ENCODE results near the gene SOWAHA.

Gene SOWAHA

DNA sequence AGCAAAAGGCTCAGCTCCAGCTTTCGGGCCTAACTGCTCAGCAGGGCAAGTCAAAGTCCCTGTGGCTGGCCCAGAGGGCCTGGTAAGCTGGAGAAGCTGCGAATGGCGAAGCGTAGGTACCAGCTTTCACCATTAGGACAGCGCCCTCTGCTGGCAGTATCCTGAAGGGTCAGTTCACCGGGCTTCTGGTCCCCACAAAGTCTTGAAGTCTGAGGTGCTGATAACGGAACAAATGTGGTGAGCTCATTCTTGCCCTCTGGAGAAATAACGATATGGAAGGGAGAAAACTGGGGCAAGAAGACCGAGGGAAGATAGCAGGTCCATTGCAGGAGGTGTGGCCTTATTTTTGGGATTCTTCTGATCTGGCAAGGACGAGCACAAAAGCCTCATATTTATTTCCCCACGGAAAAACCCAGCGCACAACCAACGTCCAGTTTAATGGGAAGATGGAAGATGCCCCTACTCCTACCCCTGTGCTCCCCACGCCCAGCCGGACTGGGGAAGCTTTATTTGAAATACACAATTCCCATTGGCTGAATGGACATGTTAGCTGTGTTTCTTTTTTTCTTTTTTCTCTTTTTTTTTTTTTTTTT, 7.2 kb downstream of the SOWAHA start:
- Mint-ChIP-seq H3K27ac (no peak overlapping the region), H3K9me3 (no peaks in the 10 kb centered on the region), H3K27me3 (peaks cover 75% of the 10 kb centered on the region), H3K36me3 (no peaks in the 10 kb centered on the region), H3K4me3 (peak overlapping the region; percentile 40), H3K4me1 (peaks cover 17% of the 10 kb centered on the region)
- peak; percentile 93 for DNase-seq
- CTCF ChIA-PET, result interaction anchor here (0.6 to 6.2 kb wide), 40 partner anchors 8 to 452 kb away, joined by 3 to 47 read pairs (median 4); partner anchors contain the start of genes CCNI2 and KIF3A

DNA sequence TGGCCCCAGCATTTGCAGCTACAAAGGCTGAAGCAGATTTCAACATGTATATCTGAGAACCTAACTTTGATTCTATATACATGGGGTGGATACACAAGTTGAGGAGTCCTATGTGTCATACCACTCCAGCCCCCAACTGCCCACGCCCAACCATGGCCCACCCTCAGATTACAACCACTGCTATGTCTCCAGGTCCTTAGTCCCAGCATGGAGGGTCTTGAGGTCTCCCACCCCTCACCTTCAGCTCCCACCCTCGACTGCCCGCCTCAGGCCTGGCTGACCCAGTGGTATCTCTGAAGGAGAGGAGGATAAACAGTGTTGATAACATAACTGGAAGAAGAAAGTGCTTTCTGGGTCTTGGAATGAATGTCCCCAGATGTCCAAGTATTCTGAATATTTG, 8.2 kb downstream of the SOWAHA start:
- DNase-seq, result no peak
- Mint-ChIP-seq H3K27me3 (peaks cover 80% of the 10 kb centered on the region), H3K4me3 (no peak overlapping the region), H3K9me3 (no peaks in the 10 kb centered on the region), H3K36me3 (no peaks in the 10 kb centered on the region), H3K4me1 (peaks cover 17% of the 10 kb centered on the region), H3K27ac (no peak overlapping the region)
- CTCF ChIA-PET, result interaction anchor here (0.7 to 6.2 kb wide), 14 partner anchors 7 to 437 kb away, joined by 3 to 47 read pairs (median 7); no protein-coding TSS in a partner anchor

DNA sequence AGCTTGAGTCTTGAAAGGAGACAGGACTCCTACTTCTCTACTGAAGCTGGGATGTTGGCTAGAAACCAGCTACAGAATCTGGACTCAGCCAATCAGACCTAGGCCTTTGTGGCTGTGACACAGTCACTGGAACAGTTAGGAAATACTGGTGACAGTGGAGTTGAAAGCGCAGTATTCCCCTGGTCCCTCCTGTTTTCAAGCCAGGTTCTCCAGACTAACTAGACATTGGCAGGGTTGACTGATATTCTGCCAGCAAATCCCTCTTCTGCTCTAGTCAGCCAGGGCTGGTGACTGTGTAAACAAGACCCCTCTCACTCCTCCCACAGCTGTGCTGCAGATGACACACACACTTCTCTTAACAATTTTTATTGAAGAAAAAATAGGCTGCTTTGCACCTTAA, 8.7 kb downstream of the SOWAHA start:
- H3K27ac Mint-ChIP-seq, result peak overlapping the region; percentile 15
- CTCF ChIA-PET, result interaction anchor here (0.7 to 6.2 kb wide), 10 partner anchors 8 to 438 kb away, joined by 3 to 47 read pairs (median 6); no protein-coding TSS in a partner anchor
- peaks cover 17% of the 10 kb centered on the region for H3K4me1 Mint-ChIP-seq
- no peaks in the 10 kb centered on the region for H3K36me3 Mint-ChIP-seq
- no peak for DNase-seq
- H3K4me3 Mint-ChIP-seq, result no peak overlapping the region
- H3K27me3 Mint-ChIP-seq, result peaks cover 85% of the 10 kb centered on the region
- H3K9me3 Mint-ChIP-seq, result no peaks in the 10 kb centered on the region

DNA sequence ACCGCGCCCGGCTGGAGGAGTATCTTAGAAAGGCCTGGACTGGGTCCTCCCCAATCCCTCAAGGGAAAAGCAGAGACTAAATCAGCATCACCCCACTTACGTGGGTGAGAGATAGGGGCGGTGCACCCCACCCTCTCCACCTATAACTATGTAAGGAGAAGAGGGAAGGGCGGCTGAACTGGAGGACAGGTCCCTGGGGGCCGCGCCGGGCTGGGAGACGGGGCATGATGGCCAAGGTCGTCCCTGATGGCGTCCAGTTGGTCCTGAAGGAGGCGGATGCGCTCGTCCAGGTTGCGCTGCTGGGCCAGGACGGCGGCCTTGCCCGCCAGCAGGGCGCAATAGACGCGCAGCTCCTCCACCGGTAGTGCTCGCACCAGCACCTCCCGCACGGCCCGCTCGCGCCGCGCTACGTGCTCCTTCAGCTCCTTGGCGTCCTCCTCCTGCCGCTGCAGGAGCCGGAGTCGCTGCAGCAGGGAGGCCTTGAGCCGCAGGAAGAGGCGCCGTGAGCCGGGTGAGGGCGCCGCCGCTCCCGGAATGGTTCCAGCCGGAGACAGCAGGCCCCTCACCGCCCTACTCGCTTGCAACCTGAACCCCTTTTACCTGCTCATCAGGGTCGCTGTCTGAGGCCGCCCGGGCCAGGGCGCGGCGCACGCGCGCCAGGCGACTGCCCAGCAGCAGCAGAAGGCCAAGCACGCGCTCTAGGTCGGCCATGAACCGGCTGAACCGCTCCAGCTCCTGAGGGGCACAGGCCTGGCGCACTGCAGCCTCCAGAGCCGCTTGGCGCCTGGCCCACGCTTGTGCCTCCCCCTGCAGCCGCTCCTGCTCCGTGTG, 9.8 kb downstream of the SOWAHA start:
- H3K36me3 Mint-ChIP-seq, result no peaks in the 10 kb centered on the region
- CTCF ChIA-PET, result interaction anchor here (1.2 to 6.2 kb wide), 5 partner anchors 32 to 436 kb away, joined by 3 to 37 read pairs (median 5); partner anchors contain the start of gene CCNI2
- H3K27ac Mint-ChIP-seq, result no peak overlapping the region
- peak; percentile 32 for DNase-seq
- no peak overlapping the region for H3K4me3 Mint-ChIP-seq
- H3K9me3 Mint-ChIP-seq, result no peaks in the 10 kb centered on the region
- H3K4me1 Mint-ChIP-seq, result peaks cover 17% of the 10 kb centered on the region
- H3K27me3 Mint-ChIP-seq, result peaks cover 94% of the 10 kb centered on the region

DNA sequence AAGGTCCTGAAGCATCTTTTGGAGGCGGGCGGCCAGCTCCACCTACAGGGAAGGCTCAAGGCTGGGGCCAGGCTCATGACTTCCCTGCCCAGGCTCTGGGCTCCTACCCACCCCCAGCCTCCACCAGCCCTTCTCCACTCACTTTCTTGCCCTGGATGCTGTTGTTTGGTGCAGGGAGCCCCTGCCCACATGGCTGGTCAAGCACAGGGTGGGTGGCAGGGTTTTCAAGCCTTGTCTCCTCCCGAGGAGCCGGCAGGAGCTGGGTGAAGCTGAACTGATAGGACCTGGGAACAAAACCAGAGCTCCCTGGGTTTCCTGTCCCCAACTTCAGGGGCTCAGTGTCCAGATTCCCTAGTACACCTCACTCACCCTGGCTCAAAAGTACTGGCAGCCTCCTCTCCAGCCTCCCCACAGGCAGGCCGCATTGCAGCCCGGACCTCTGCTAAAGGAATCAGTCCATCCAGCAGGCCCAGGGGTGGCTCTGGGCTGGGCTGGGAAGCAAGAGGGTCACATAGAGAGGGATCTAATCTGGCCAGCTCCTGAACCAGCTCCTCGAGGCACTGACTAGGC, 10.5 kb downstream of the SOWAHA start:
- H3K9me3 Mint-ChIP-seq, result no peaks in the 10 kb centered on the region
- peaks cover 17% of the 10 kb centered on the region for H3K4me1 Mint-ChIP-seq
- DNase-seq, result no peak
- peaks cover 94% of the 10 kb centered on the region for H3K27me3 Mint-ChIP-seq
- CTCF ChIA-PET, result interaction anchor here (1.2 to 2.0 kb wide), 3 partner anchors 76 to 437 kb away, joined by 5 to 8 read pairs (median 5); partner anchors contain the start of gene CCNI2
- no peak overlapping the region for H3K4me3 Mint-ChIP-seq
- no peaks in the 10 kb centered on the region for H3K36me3 Mint-ChIP-seq
- H3K27ac Mint-ChIP-seq, result no peak overlapping the region

DNA sequence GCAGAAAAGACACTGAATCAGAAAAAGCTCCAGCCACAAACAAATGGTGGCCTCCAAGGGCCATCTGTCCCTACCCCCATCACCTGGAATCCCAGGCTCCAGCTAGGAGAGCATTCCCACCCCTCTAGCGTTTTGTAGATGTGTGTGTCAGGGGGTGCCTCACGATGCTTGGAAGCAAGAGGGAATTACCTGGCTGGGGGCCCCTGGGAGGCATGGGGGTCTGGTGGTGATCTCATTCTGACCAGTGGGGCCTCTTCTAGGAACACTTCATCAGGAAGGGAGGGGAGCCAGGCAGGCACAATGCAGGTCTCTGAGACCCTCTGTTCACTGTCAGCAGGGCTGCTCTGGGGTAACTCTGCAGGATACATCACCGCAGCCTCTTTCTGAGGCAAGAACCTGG, 11.3 kb downstream of the SOWAHA start:
- H3K4me1 Mint-ChIP-seq, result peaks cover 18% of the 10 kb centered on the region
- CTCF ChIA-PET, result interaction anchor here (0.7 to 1.1 kb wide), 2 partner anchors 10 to 298 kb away, joined by 3 to 4 read pairs; no protein-coding TSS in a partner anchor
- no peak for DNase-seq
- peak overlapping the region; percentile 19 for H3K27ac Mint-ChIP-seq
- peaks cover 94% of the 10 kb centered on the region for H3K27me3 Mint-ChIP-seq
- no peaks in the 10 kb centered on the region for H3K36me3 Mint-ChIP-seq
- peak overlapping the region; percentile 26 for H3K4me3 Mint-ChIP-seq
- no peaks in the 10 kb centered on the region for H3K9me3 Mint-ChIP-seq

DNA sequence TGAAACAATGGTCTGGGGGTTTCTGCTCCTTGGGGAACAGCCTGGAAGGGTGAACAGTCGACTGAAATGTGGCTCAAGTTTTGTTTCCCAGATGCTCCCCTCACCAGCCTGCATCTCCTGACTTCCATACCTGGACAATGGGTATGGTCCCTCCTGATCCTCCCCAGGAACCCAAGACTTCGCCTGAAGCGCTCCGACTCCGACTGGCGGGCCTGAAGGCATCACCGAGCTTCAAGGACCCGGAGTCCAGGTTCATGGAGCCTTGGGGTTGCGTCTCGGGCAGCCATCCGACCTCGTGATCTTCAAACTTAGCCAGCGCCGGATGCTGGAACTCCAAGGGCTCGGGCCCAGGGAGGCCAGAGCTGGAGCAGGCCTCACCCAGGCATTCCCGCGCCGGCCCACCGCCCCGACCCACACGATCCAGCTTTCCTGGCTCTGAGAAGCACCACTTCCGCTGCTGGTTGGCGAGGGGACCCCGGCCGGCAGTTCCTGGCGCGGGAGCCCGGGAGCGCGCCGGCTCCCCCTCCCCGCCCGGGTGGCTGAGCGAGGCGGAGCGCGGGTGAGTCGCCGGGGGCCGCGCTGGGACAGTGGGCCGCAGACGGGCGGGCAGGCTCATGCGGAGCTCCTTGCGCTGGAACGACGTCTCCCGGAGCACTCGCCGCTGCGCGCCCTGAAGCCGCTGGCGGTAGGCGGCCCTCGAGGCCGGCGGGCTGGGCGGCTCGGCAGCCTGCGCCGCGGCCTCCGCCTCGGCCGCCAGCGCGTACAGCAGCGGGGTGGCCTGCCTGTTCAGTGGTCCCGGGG, 12.1 kb downstream of the SOWAHA start:
- Mint-ChIP-seq H3K9me3 (no peaks in the 10 kb centered on the region), H3K4me3 (peak overlapping the region; percentile 26), H3K36me3 (no peaks in the 10 kb centered on the region), H3K27ac (no peak overlapping the region), H3K27me3 (peaks cover 94% of the 10 kb centered on the region), H3K4me1 (peaks cover 16% of the 10 kb centered on the region)
- peak; percentile 32 for DNase-seq
- CTCF ChIA-PET, result interaction anchor here (0.7 to 1.8 kb wide), 4 partner anchors 8 to 299 kb away, joined by 3 to 6 read pairs (median 4); no protein-coding TSS in a partner anchor

DNA sequence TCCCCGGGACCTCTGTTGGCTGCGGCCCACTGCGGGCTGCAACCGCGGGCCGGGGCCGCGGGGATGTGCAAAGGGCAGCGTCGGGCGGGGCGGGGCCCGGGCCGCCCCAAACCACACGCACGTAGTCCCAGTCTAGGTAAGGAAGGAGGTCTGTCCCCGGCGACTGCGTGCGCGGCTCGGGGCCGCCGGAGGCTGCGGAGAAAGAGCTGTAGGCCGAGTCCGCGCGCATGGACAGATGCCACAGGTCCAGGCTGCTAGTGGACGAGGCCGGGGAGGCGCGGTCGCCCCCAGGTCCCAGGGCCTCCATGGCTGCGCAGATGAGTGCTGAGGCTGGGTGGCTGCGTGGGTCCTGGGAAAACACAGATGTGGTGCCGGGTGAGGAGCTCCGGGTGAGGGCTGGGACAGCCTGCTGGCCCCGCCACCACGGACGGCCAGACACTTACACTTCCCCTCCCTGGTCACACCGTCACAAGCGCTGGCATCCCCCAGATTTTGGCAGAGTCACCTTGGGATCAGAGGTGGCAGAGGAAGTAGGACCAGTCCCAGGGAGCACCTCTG, 12.8 kb downstream of the SOWAHA start:
- DNase-seq, result peak; percentile 53
- H3K4me3 Mint-ChIP-seq, result peak overlapping the region; percentile 33
- H3K27ac Mint-ChIP-seq, result no peak overlapping the region
- H3K27me3 Mint-ChIP-seq, result peaks cover 95% of the 10 kb centered on the region
- H3K9me3 Mint-ChIP-seq, result no peaks in the 10 kb centered on the region
- no peaks in the 10 kb centered on the region for H3K36me3 Mint-ChIP-seq
- H3K4me1 Mint-ChIP-seq, result peaks cover 14% of the 10 kb centered on the region
- CTCF ChIA-PET, result interaction anchor here (0.8 to 1.8 kb wide), 4 partner anchors 9 to 299 kb away, joined by 3 to 6 read pairs (median 4); no protein-coding TSS in a partner anchor

DNA sequence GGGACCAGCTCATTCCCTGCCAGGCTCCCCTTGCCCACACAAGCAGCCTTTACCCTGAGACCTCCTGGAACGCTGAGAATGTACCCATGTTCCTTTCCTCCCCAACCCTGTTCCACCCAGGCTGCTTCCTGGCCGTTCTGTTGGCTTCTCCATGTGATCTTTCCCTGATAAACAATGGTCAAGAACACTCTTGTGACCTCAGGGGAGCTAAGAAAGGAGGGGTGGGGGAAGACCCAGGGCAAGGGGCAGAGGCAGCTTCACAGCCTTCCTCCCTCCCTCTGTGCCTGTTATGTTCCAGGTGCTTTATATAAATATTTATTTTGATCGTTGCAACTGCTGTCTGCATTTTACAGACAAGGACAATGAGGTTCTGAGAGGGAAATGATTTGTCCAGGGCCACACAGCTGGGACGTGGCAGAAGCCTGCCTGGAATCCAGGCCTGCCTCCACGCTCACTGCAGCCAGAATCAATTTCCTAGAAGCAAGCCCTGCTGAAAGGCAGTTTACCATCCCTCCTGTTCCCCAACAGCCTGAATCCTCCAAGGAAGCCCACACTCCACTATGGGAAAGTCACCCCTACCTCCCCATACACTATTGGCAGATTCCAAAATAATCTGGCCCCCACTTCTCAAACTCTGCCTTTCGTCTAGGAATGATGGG, 13.5 kb downstream of the SOWAHA start:
- no peaks in the 10 kb centered on the region for H3K36me3 Mint-ChIP-seq
- no peaks in the 10 kb centered on the region for H3K9me3 Mint-ChIP-seq
- peaks cover 98% of the 10 kb centered on the region for H3K27me3 Mint-ChIP-seq
- no peak overlapping the region for H3K27ac Mint-ChIP-seq
- peak overlapping the region; percentile 33 for H3K4me3 Mint-ChIP-seq
- CTCF ChIA-PET, result interaction anchor here (0.8 to 1.8 kb wide), 3 partner anchors 10 to 57 kb away, joined by 3 to 6 read pairs (median 3); no protein-coding TSS in a partner anchor
- peaks cover 18% of the 10 kb centered on the region for H3K4me1 Mint-ChIP-seq
- no peak for DNase-seq

DNA sequence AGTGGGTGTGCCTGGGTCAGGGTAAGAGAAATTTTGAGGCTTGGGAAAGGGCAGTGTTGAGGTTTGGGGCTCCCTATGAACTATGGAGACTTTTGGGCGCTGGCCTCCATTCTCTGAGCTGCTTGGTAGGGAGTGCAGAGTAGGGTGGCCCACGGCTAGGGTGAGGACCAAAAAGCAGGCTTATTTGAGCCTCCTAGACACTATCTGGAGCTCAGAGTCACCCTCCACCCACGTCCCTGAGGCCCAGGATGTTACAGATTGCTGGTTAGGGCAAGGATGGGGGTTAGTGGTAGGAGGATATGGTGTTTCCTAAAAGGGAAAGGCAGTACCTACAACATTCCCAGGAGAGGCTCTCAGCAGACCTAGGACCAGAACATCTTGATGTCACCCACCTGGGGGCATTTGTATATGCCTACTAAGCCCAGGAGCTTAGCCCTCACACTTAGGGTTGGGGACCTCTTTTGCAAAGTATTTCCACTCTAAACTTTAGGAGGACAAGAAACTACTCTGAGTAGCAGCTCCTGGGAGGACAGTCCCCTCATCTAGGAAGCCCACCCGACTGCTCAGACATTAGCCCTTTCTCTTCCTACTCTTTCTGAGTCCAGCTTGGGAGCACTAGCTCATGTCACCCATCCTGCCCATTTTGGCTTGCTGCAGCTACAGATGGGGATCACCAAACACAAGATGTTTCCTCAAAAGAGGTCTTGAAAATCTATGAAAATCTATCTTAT, 15.0 kb downstream of the SOWAHA start:
- Mint-ChIP-seq H3K9me3 (no peaks in the 10 kb centered on the region), H3K27ac (no peak overlapping the region), H3K4me1 (peaks cover 19% of the 10 kb centered on the region), H3K4me3 (no peak overlapping the region), H3K27me3 (peaks cover 97% of the 10 kb centered on the region), H3K36me3 (no peaks in the 10 kb centered on the region)
- no peak for DNase-seq
- CTCF ChIA-PET, result interaction anchor here (1.0 to 3.2 kb wide), 5 partner anchors 8 to 302 kb away, joined by 3 to 26 read pairs (median 5); no protein-coding TSS in a partner anchor

DNA sequence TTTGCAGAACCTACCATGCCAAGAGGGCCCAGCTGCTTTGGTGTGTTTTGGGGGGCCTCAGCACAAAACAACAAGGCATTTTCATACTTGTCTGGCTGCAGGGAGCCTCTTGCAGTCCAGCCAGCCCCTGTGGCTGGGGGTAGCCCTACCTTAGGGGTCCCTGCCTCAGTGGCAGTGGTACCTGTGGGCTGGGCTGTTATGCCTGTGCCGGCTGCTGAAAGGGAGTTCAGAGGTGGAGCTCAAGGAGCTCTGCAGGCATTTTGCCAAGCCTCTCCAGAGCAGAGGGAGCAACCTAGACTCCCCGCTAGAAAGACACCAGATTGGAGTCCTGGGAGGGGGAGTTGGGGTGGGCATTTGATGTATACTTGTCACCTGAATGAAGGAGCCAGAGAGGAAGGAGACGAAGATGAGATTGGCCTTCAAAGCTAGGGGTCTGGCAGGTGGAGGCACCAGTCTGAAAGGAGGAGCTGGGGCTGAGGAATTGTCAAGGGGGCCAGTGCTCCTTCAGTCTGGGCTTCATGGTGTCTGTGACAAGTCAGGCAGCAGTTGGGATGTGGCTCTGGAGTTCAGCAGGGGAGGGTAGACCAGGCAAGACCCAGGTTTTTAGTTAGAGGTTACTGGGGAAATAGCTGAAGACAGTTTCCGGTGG, 15.9 kb downstream of the SOWAHA start:
- Mint-ChIP-seq H3K4me1 (peaks cover 16% of the 10 kb centered on the region), H3K27me3 (peaks cover 94% of the 10 kb centered on the region), H3K36me3 (no peaks in the 10 kb centered on the region), H3K9me3 (no peaks in the 10 kb centered on the region), H3K27ac (peak overlapping the region; percentile 4), H3K4me3 (peak overlapping the region; percentile 82)
- no peak for DNase-seq
- CTCF ChIA-PET, result interaction anchor here (0.8 to 3.2 kb wide), 10 partner anchors 9 to 447 kb away, joined by 3 to 26 read pairs (median 3); no protein-coding TSS in a partner anchor
